ENCODE results near the gene LGALS9. TPM values are rescaled to one million over a fixed set of nuclear protein-coding genes. Genes with fewer than 3 reads are reported as not detected.

The LGALS9 gene
- polyA plus RNA-seq, 1 experiment, result 3.0 TPM

GRCh38 chr17:27597783-27598320 lies 33.1 kb upstream of the LGALS9 start:
- TF ChIP-seq CTCF (IDR thresholded peaks at IDR 0.05; ENCODE audit: low read depth, low read length), result no peak
- CTCF ChIA-PET, result interaction anchor here (0.8 to 7.5 kb wide), 2 partner anchors 140 to 244 kb away, joined by 3 to 94 read pairs; partner anchors contain the start of gene KSR1
- H3K4me3 ChIP-seq (ENCODE audit: low read depth, low read length), result no peak overlapping the region
- no peaks in the 10 kb centered on the region for H3K9me3 ChIP-seq (ENCODE audit: control insufficient read depth, insufficient read depth, low read length)
- no peaks in the 10 kb centered on the region for H3K27me3 ChIP-seq (ENCODE audit: control insufficient read depth, insufficient read depth, low read length)
- H3K27ac ChIP-seq (ENCODE audit: low read depth, low read length), result no peak overlapping the region
- no peak for DNase-seq (ENCODE audit: low read depth, low spot score)
- POLR2A ChIA-PET, result interaction anchor here (0.7 kb wide), 3 partner anchors 11 to 303 kb away, joined by 3 read pairs; no protein-coding TSS in a partner anchor

- Histone ChIP-seq H3K27me3 (ENCODE audit: control insufficient read depth, insufficient read depth, low read length) (no peaks in the 10 kb centered on the region), H3K27ac (ENCODE audit: low read depth, low read length) (no peak overlapping the region), H3K9me3 (ENCODE audit: control insufficient read depth, insufficient read depth, low read length) (no peaks in the 10 kb centered on the region), H3K4me3 (ENCODE audit: low read depth, low read length) (no peak overlapping the region)
- ChIA-PET POLR2A (interaction anchor here (0.7 kb wide), 1 partner anchor 38 kb away, joined by 3 read pairs; no protein-coding TSS in a partner anchor), CTCF (interaction anchor here (0.9 to 7.5 kb wide), 7 partner anchors 13 to 372 kb away, joined by 5 to 94 read pairs (median 8); partner anchors contain the start of gene KSR1)
- no peak for DNase-seq (ENCODE audit: low read depth, low spot score)
- no peak for TF ChIP-seq CTCF (IDR thresholded peaks at IDR 0.05; ENCODE audit: low read depth, low read length)
Measured at GRCh38 chr17:27598337-27599050, 32.5 kb upstream of the LGALS9 start.

GRCh38 chr17:27600471-27600870 lies 30.5 kb upstream of the LGALS9 start:
- ChIA-PET CTCF (interaction anchor here (0.6 to 7.5 kb wide), 38 partner anchors 11 to 363 kb away, joined by 3 to 94 read pairs (median 6); partner anchors contain the start of gene KSR1), POLR2A (interaction anchor here (1.2 to 1.7 kb wide), 3 partner anchors 40 to 246 kb away, joined by 3 to 6 read pairs (median 4); partner anchors contain the start of gene KSR1)
- Histone ChIP-seq H3K4me3 (ENCODE audit: low read depth, low read length) (no peak overlapping the region), H3K9me3 (ENCODE audit: control insufficient read depth, insufficient read depth, low read length) (no peaks in the 10 kb centered on the region), H3K27ac (ENCODE audit: low read depth, low read length) (no peak overlapping the region), H3K27me3 (ENCODE audit: control insufficient read depth, insufficient read depth, low read length) (no peaks in the 10 kb centered on the region)
- TF ChIP-seq CTCF (IDR thresholded peaks at IDR 0.05; ENCODE audit: low read depth, low read length), result no peak
- no peak for DNase-seq (ENCODE audit: low read depth, low spot score)

- no peak overlapping the region for H3K4me3 ChIP-seq (ENCODE audit: low read depth, low read length)
- ChIA-PET POLR2A (no interaction called here), CTCF (interaction anchor here (0.6 to 7.5 kb wide), 36 partner anchors 8 to 365 kb away, joined by 3 to 94 read pairs (median 6); partner anchors contain the start of gene KSR1)
- H3K9me3 ChIP-seq (ENCODE audit: control insufficient read depth, insufficient read depth, low read length), result no peaks in the 10 kb centered on the region
- H3K27ac ChIP-seq (ENCODE audit: low read depth, low read length), result no peak overlapping the region
- peak; percentile 72 for DNase-seq (ENCODE audit: low read depth, low spot score)
- H3K27me3 ChIP-seq (ENCODE audit: control insufficient read depth, insufficient read depth, low read length), result no peaks in the 10 kb centered on the region
- TF ChIP-seq CTCF (IDR thresholded peaks at IDR 0.05; ENCODE audit: low read depth, low read length), result peak; percentile 98
Measured at GRCh38 chr17:27601069-27601974, 29.7 kb upstream of the LGALS9 start.
